GM18526 (cell line): Measurements from ENCODE around the gene UBLCP1.

Experiments used
- POLR2A ChIP-seq: IDR thresholded peaks from 3 replicates; pipeline ENCODE4 v1.6.1; 2011; ENCODE audit not compliant: insufficient read length; ENCODE audit errors: extremely low read depth

UBLCP1 gene

GRCh38 chr5:159244163-159244562 lies 18.9 kb upstream of the UBLCP1 start:
- no peak for TF ChIP-seq POLR2A

- TF ChIP-seq POLR2A = no peak
Measured at GRCh38 chr5:159244890-159245289, 18.2 kb upstream of the UBLCP1 start.

GRCh38 chr5:159249158-159249557 lies 13.9 kb upstream of the UBLCP1 start:
- TF ChIP-seq POLR2A = no peak

GRCh38 chr5:159252195-159252594 lies 10.9 kb upstream of the UBLCP1 start:
- TF ChIP-seq POLR2A = no peak

- TF ChIP-seq POLR2A = no peak
Measured at GRCh38 chr5:159257007-159257406, 6.1 kb upstream of the UBLCP1 start.

- no peak for TF ChIP-seq POLR2A
Measured at GRCh38 chr5:159257629-159258283, 5.3 kb upstream of the UBLCP1 start.

- no peak for TF ChIP-seq POLR2A
Measured at GRCh38 chr5:159258361-159258760, 4.7 kb upstream of the UBLCP1 start.

GRCh38 chr5:159262472-159262858 lies 625 bp upstream of the UBLCP1 start:
- no peak for TF ChIP-seq POLR2A

GRCh38 chr5:159263569-159263905 lies 447 bp downstream of the UBLCP1 start:
- no peak for TF ChIP-seq POLR2A

- no peak for TF ChIP-seq POLR2A
Measured at GRCh38 chr5:159269723-159270122, 6.6 kb downstream of the UBLCP1 start.

GRCh38 chr5:159273923-159274322 lies 10.8 kb downstream of the UBLCP1 start:
- no peak for TF ChIP-seq POLR2A

GRCh38 chr5:159274676-159275075 lies 11.6 kb downstream of the UBLCP1 start:
- no peak for TF ChIP-seq POLR2A

GRCh38 chr5:159286420-159287035 lies 23.4 kb downstream of the UBLCP1 start:
- TF ChIP-seq POLR2A = no peak

GRCh38 chr5:159290741-159291140 lies 27.7 kb downstream of the UBLCP1 start:
- no peak for TF ChIP-seq POLR2A

GRCh38 chr5:159294921-159295320 lies 31.8 kb downstream of the UBLCP1 start:
- TF ChIP-seq POLR2A = no peak

GRCh38 chr5:159301466-159301865 lies 38.4 kb downstream of the UBLCP1 start:
- no peak for TF ChIP-seq POLR2A

- no peak for TF ChIP-seq POLR2A
Measured at GRCh38 chr5:159303286-159303685, 40.2 kb downstream of the UBLCP1 start.
